Neural progenitor cell (in vitro differentiated cells): ENCODE measurements around the gene TMEM63B.

Experiments used
- EZH2 ChIP-seq: fragments of 200-600 bp; sonication (generic); IDR thresholded peaks from 2 replicates; pipeline ENCODE4 v1.6.1; 2017; ENCODE audit warnings: antibody characterized with exemption, mild to moderate bottlenecking, moderate library complexity
- TF ChIP-seq, protein P1 (sequence below): fragments of 200-600 bp; sonication (generic); IDR thresholded peaks from 2 replicates; pipeline ENCODE4 v1.5.1; 2017; ENCODE audit warnings: antibody characterized with exemption, mild to moderate bottlenecking

DNA sequence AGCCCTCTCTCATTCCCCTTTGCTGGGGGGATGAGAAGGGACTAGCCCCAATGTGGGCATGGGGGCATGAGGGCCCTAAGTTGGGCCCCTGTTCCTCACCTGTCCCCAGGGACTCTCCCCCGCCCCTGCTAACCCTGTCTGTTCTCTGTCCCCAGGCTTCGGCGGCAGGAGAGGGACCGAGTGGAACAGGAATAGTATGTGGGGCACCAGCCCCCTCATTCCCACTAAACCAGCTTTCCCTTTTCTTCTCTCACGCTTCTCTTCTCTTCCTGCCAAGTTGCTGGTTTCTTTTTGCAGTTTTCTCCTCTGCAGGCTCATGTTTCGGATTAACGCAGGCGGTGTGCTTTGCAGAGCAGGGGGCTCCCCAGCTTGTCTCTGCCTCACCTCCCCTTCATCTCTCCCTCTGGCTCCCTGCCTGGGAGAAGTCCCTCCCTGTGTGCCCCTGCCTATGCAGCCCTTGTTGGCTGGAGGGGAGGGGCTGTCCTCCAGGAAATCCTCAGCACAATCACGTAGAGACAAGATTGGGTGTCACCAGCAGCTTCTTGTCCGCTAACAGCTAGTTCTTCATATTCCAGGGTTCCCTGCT, 7.9 kb downstream of the TMEM63B start:
- TF ChIP-seq, protein P1, sequence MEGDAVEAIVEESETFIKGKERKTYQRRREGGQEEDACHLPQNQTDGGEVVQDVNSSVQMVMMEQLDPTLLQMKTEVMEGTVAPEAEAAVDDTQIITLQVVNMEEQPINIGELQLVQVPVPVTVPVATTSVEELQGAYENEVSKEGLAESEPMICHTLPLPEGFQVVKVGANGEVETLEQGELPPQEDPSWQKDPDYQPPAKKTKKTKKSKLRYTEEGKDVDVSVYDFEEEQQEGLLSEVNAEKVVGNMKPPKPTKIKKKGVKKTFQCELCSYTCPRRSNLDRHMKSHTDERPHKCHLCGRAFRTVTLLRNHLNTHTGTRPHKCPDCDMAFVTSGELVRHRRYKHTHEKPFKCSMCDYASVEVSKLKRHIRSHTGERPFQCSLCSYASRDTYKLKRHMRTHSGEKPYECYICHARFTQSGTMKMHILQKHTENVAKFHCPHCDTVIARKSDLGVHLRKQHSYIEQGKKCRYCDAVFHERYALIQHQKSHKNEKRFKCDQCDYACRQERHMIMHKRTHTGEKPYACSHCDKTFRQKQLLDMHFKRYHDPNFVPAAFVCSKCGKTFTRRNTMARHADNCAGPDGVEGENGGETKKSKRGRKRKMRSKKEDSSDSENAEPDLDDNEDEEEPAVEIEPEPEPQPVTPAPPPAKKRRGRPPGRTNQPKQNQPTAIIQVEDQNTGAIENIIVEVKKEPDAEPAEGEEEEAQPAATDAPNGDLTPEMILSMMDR, result no peak
- TF ChIP-seq EZH2, result no peak
